Activated naive CD4-positive, alpha-beta T cell treated with anti-CD3 and anti-CD28 coated beads, Interleukin-2, amount 50 U/mL, for 24 hours (primary cell): ENCODE results near the gene KRT7.

Experiments used
- H3K27ac Mint-ChIP-seq: one replicate; pipeline ENCODE4 v1.8.0; 2021; ENCODE audit warnings: mild to moderate bottlenecking, mixed read lengths
- H3K27me3 Mint-ChIP-seq: one replicate; pipeline ENCODE4 v1.8.0; 2021; ENCODE audit warnings: mixed read lengths
- H3K36me3 Mint-ChIP-seq: one replicate; pipeline ENCODE4 v1.8.0; 2021; ENCODE audit warnings: mixed read lengths
- H3K4me1 Mint-ChIP-seq: one replicate; pipeline ENCODE4 v1.8.0; 2021; ENCODE audit warnings: mixed read lengths
- H3K4me3 Mint-ChIP-seq: one replicate; pipeline ENCODE4 v1.8.0; 2021; ENCODE audit warnings: mild to moderate bottlenecking, mixed read lengths
- H3K9me3 Mint-ChIP-seq: one replicate; pipeline ENCODE4 v1.8.0; 2021; ENCODE audit warnings: mixed read lengths

The KRT7 gene

DNA sequence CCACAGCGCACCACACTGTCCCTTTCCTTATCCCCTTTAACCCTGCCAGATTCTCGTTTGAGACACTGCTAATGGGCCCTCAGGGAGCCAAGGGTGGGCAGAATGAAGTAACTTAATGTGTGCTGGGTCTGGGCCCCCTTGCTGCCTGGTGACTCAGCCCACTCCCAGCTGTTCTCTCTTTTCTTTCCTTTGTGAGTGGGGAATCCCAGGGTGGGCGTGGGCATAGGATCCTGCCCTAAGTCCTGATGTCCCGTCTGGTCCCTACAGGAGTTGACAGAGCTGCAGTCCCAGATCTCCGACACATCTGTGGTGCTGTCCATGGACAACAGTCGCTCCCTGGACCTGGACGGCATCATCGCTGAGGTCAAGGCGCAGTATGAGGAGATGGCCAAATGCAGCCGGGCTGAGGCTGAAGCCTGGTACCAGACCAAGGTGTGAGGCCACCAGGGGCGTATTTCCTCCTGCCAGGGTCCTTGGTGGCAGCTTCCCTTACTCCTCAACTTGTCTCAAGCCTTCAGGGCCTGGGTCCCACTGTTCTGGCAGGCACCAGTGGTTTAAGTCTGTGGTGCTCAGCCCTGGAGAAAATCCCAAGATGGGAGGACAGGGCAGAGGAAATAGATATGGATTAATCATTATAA, 8.3 kb downstream of the KRT7 start:
- H3K9me3 Mint-ChIP-seq, result no peaks in the 10 kb centered on the region
- no peak overlapping the region for H3K27ac Mint-ChIP-seq
- no peaks in the 10 kb centered on the region for H3K36me3 Mint-ChIP-seq
- no peaks in the 10 kb centered on the region for H3K27me3 Mint-ChIP-seq
- no peak overlapping the region for H3K4me3 Mint-ChIP-seq
- H3K4me1 Mint-ChIP-seq, result peaks cover 13% of the 10 kb centered on the region

DNA sequence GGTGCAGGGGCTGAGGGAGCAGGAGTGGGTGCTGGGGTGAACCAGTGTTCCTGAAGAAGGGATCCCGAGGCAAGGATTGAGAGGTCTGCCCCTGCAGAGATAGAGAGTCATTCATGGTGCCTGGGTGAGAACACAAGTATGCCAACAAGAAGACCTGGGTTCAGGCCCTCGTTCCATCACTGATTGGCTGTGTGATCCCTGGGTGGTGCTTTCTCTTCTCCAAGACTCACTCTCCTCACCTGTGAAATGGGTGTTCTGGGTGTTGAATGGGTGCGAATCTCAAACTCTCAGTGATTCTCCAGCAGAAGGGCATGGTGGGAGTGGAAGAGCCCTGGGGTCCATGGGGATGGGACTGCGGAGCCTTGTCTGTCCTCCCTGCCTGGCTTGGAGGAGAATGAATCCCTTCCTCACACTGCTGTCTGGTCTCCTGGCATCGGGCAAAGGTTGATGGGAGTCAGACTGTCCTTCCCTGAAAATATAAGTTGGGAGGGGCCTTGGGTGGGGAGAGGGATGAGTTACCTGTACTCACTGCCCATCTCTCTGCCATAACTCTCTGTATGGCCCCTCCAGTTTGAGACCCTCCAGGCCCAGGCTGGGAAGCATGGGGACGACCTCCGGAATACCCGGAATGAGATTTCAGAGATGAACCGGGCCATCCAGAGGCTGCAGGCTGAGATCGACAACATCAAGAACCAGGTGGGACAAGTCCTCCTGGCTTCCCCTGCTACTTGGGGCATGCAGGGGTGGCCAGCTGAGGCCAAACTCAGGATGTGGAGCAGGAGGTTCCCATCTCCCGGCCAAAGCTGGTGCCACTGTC, 9.6 kb downstream of the KRT7 start:
- no peaks in the 10 kb centered on the region for H3K9me3 Mint-ChIP-seq
- H3K27ac Mint-ChIP-seq, result no peak overlapping the region
- H3K27me3 Mint-ChIP-seq, result no peaks in the 10 kb centered on the region
- H3K4me1 Mint-ChIP-seq, result peaks cover 13% of the 10 kb centered on the region
- no peak overlapping the region for H3K4me3 Mint-ChIP-seq
- no peaks in the 10 kb centered on the region for H3K36me3 Mint-ChIP-seq

DNA sequence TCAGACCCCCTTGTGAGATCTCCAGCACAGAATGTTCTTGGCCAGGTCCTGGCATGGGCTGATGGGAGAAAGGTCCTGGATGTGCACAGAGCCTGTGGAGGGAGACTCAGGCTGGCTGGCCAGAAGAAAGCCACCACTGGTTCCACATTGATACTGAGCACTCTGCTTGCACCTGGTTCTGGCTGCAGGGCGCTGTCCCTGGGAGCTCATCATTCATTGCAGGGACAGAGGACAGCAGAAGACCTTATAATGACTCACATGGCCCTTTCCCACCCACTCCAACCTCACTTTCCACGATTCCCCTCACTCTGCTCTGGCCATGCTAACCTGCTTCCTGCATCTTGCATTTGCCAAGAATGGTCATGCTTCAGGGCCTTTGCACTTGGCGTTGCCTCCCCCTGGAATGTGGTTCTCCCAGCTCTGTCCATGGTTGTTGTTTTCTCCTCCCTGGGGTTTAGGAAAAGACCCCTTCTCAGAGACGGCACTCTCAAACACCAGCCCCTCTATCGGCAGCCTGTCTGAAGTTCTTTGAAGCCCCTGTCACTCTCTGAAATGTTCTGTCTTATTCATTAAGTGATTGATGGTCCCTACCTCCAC, 10.3 kb downstream of the KRT7 start:
- Mint-ChIP-seq H3K27ac (peak overlapping the region; percentile 91), H3K4me3 (peak overlapping the region; percentile 11), H3K9me3 (no peaks in the 10 kb centered on the region), H3K27me3 (peaks cover 1% of the 10 kb centered on the region), H3K36me3 (no peaks in the 10 kb centered on the region), H3K4me1 (peaks cover 13% of the 10 kb centered on the region)

DNA sequence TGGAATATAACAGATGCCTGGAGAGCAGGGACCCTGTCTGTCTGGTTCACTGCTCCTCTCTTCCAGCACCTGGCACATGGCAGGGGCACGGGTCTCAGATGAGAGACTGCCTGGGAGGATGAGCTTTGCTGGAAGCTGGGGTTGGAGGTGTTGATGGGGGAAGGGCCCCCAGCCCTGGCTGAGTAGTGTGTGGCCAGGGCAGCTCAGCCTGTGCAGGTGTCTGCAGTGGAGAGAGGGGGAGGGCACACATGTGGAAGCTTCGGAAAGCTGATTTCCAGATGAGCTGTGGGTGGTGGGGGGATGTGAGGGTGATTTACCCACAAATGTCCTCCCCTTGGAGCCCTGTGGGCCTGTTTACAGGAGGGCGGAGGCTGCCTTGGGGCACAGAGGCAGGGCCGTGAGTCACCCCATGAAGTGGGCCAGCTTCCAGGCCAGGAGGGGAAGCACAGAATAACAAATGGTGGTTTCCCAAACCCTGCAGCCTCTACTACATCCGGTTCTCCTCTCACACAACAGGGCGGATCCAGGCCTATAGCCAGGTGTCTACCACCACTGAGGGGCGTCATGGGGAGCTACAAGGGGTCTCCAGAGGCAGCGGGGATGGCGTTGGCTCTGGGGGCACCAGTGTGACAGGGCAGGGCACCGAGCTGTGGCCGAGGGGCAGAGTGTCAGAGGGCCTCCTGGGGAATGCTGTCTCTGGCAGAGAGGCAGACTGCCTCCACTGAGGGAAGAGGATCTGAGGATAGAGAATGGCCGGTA, 11.0 kb downstream of the KRT7 start:
- H3K36me3 Mint-ChIP-seq, result no peaks in the 10 kb centered on the region
- H3K9me3 Mint-ChIP-seq, result no peaks in the 10 kb centered on the region
- H3K27ac Mint-ChIP-seq, result peak overlapping the region; percentile 91
- H3K4me3 Mint-ChIP-seq, result peak overlapping the region; percentile 68
- H3K27me3 Mint-ChIP-seq, result peaks cover 1% of the 10 kb centered on the region
- peaks cover 13% of the 10 kb centered on the region for H3K4me1 Mint-ChIP-seq

DNA sequence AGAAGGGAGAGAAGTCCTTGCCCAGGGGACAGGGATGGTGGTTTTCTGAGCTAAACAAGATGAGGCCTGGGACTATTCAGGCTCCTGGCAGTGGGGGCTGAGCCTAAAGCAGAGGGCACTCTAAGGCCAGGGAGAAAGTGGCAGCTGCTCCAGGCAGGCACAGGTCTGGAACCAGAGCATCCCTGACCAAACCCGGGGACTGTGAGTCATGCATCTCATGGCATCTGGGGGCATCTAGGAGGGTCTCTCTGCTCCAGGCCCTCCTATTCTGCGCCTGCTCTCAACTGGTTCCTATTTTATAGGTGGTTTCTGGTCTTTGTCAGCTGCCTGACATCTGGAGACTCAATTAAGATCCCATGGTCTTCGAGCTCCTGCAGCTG, 11.6 kb downstream of the KRT7 start:
- H3K4me1 Mint-ChIP-seq, result peaks cover 16% of the 10 kb centered on the region
- H3K4me3 Mint-ChIP-seq, result peak overlapping the region; percentile 68

GRCh38 chr12:52245259-52245961, 12.4 kb downstream of the KRT7 start:
- peaks cover 21% of the 10 kb centered on the region for H3K4me1 Mint-ChIP-seq
- H3K27me3 Mint-ChIP-seq, result peaks cover 10% of the 10 kb centered on the region
- H3K36me3 Mint-ChIP-seq, result no peaks in the 10 kb centered on the region
- no peak overlapping the region for H3K4me3 Mint-ChIP-seq
- H3K27ac Mint-ChIP-seq, result no peak overlapping the region
- H3K9me3 Mint-ChIP-seq, result no peaks in the 10 kb centered on the region

More for the DNA sequence above, 11.6 kb downstream of the KRT7 start:
- Mint-ChIP-seq H3K27ac (peak overlapping the region; percentile 91), H3K27me3 (peaks cover 5% of the 10 kb centered on the region), H3K9me3 (no peaks in the 10 kb centered on the region), H3K36me3 (no peaks in the 10 kb centered on the region)

GRCh38 chr12:52245962-52246569, 13.0 kb downstream of the KRT7 start:
- Mint-ChIP-seq H3K27me3 (peaks cover 12% of the 10 kb centered on the region), H3K27ac (no peak overlapping the region), H3K4me3 (no peak overlapping the region)

DNA sequence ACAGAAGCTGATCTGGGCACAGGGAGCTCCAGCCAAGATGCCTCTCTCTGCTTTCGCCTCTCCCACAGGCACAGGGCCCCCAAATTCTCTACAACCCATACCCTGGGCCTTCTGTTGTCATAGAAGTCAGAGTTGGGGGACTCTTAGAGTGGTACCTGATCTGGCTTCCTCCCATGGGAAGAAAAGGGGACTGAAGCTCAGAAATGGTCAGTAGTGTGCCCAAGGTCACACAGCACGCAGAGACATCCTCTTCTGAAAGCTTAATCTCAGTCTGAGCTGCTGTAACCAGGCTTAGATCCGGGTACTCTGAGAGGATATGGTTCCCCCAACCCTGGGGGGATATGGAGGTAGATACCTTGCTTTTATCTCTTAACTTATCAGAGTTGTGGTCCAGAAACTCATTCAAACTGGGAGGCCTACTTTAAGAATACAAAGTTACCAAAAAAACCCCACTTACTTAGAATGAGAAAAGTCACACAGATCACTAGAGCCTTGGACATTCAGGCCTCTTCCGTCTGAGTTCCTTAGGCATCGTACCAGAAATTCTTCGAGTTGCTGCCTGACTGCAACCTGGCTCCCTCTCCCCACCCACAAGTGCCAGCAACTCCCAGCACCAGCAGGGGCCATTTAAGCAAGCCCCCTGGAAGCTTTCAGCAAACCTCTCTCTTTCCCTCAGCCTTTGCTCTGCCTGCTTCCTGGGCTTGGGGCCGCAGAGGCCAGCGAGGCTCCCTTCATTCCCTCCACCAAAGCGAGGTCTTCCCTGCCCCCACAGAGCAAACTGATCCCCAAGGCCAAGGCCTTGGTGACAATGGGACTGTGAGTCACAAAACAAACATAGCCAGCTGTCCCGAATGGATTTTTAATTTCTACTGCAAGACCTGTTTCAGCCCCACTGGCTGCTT, 13.9 kb downstream of the KRT7 start:
- Mint-ChIP-seq H3K27ac (peak overlapping the region; percentile 24), H3K4me3 (no peak overlapping the region), H3K4me1 (peaks cover 30% of the 10 kb centered on the region), H3K36me3 (peaks cover 2% of the 10 kb centered on the region), H3K9me3 (no peaks in the 10 kb centered on the region), H3K27me3 (peaks cover 13% of the 10 kb centered on the region)

More at GRCh38 chr12:52245962-52246569, 13.0 kb downstream of the KRT7 start:
- Mint-ChIP-seq H3K9me3 (no peaks in the 10 kb centered on the region), H3K4me1 (peaks cover 21% of the 10 kb centered on the region), H3K36me3 (peaks cover 2% of the 10 kb centered on the region)

GRCh38 chr12:52247622-52248540, 14.8 kb downstream of the KRT7 start:
- Mint-ChIP-seq H3K27ac (no peak overlapping the region), H3K4me3 (no peak overlapping the region), H3K27me3 (peaks cover 13% of the 10 kb centered on the region), H3K4me1 (peaks cover 30% of the 10 kb centered on the region), H3K9me3 (no peaks in the 10 kb centered on the region), H3K36me3 (peaks cover 2% of the 10 kb centered on the region)

- Mint-ChIP-seq H3K4me1 (peaks cover 26% of the 10 kb centered on the region), H3K36me3 (peaks cover 2% of the 10 kb centered on the region), H3K27me3 (peaks cover 13% of the 10 kb centered on the region), H3K27ac (no peak overlapping the region), H3K9me3 (no peaks in the 10 kb centered on the region), H3K4me3 (no peak overlapping the region)
Observed at GRCh38 chr12:52248541-52249461, 15.8 kb downstream of the KRT7 start.

GRCh38 chr12:52249511-52250047, 16.5 kb downstream of the KRT7 start:
- Mint-ChIP-seq H3K27me3 (peaks cover 13% of the 10 kb centered on the region), H3K4me3 (peak overlapping the region; percentile 5), H3K9me3 (no peaks in the 10 kb centered on the region), H3K4me1 (peaks cover 18% of the 10 kb centered on the region), H3K27ac (no peak overlapping the region), H3K36me3 (peaks cover 2% of the 10 kb centered on the region)
